DMS153 treated with DMSO at 0.1 percent for 48 hours (cell line): ENCODE results near the gene GLT1D1.

ENCODE experiments used
- DNase-seq: peaks from one replicate; lab custom pipeline; 2025; ENCODE audit not compliant: unreplicated experiment; lab: John Stamatoyannopoulos, UW

The GLT1D1 gene

GRCh38 chr12:128909653-128910052 is 56.4 kb downstream of the GLT1D1 start:
- DNase-seq = no peak

- no peak for DNase-seq
Measured at GRCh38 chr12:128910629-128911028, 57.4 kb downstream of the GLT1D1 start.

DNA sequence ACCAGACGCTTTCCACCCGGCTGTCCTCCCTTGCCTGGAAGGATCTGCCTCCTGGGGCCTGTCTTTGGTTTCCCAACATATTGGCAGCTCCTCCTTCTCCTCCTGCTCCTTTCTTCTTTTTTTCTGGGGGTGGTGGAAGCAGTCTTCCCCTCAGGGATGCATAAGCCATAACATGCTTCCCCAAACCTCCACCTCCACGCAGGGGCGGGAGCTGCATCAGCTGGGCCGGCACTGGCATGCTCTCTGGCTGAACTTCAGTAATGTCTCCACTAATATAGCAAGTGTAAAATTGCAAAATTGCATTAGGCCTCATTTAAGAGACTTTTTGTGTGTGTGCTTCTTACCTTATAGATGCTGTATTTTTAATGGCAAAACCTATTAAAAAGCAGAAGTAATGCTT is 58.6 kb downstream of the GLT1D1 start:
- no peak for DNase-seq

- DNase-seq = no peak
Measured at GRCh38 chr12:128914908-128915563, 61.8 kb downstream of the GLT1D1 start.

GRCh38 chr12:128916425-128916824 is 63.1 kb downstream of the GLT1D1 start:
- DNase-seq = no peak

GRCh38 chr12:128918481-128919260 is 65.4 kb downstream of the GLT1D1 start:
- no peak for DNase-seq

DNA sequence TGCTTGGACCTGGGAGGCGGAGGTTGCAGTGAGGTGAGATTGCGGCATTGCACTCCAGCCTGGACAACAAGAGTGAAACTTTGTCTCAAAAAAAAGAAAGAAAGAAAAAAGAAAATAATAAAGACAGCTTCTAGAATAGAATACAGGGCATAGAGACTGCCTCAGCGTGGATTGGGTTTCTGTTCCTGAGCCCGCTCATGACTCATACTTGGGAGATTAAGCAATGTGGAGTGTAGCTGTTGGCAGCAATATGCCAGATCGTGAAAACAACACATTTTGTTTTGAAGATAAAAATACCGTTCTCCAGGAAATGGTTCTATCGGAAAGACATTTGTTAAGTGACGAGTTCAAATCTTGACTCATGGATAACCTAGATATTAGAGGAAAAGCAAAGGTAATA is 67.2 kb downstream of the GLT1D1 start:
- no peak for DNase-seq

DNA sequence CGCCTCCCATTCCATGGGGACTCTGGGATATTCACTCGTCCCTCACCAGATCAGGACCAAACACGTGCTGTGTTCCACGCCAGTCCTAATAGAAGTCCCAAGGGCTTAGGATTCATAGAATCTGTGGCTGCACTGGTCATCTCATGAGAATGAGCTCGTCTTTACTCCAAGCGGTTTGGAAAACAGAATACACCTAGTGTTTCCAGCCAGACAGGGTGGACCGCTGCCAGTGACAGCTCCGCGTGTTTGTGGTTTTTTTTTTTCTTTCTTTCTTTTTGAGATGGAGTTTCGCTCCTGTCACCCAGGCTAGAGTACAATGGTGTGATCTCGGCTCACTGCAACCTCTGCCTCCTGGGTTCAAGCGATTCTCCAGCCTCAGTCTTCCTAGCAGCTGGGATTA is 75.1 kb downstream of the GLT1D1 start:
- DNase-seq = no peak

DNA sequence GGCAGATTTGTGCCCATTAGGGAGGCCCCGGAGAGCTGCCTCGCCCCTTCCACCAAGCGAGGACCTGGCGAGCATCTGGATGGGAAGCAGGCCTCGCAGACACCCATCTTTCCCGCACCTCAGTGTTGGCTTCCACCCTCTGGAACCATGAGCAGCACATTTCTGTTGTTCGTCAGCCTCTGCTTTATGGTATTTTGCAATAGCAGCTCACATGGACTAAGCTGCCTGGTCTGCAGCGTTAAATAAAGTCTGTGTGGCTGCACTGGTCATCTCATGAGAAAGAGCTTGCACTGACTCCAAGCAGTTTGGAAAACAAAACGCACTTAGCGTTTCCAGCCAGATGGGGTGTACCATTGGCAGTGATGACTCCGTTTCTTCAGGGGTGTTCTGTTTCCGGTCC is 75.8 kb downstream of the GLT1D1 start:
- DNase-seq = no peak

- DNase-seq = no peak
Measured at GRCh38 chr12:128930606-128931005, 77.3 kb downstream of the GLT1D1 start.

DNA sequence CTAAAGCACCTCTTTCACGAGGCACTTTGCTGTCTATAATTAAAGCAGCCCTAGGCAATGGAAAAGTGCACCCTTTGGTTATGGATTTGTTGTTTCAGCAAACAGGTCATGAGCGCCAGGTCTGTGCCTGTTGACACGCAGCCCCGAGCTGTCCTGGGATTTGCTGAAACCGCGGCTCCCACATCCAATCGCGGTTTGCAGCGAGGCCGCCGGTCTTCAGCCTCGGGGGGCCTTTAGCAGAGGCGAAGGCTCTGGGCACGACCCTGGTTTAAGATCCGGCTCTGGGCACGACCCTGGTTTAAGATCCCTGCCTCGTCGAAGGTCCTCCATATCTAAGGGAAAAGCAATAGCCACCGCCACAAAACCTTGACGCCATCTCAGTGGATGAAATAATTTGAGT is 79.2 kb downstream of the GLT1D1 start:
- DNase-seq = no peak

DNA sequence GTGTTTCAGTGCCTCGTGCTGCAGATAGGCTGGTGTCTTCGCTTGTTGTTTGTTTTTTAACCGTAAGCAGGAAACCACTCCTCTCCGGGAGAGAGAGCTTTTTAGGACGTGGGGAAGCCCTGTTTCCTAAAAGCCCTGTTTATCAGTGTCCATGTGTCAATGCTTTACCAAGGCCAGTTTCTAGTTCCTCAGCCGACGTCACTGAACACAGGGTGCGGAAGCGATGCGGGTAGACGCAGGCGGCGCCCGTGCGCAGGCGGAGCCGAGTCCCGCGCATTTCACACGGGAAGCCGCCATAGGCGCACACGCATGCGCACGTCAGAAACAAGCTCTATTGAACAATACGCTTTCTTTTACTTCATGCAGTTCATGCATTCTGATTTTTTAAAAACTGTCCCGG is 79.8 kb downstream of the GLT1D1 start:
- DNase-seq = no peak

GRCh38 chr12:128933926-128934325 is 80.6 kb downstream of the GLT1D1 start:
- DNase-seq = no peak

DNA sequence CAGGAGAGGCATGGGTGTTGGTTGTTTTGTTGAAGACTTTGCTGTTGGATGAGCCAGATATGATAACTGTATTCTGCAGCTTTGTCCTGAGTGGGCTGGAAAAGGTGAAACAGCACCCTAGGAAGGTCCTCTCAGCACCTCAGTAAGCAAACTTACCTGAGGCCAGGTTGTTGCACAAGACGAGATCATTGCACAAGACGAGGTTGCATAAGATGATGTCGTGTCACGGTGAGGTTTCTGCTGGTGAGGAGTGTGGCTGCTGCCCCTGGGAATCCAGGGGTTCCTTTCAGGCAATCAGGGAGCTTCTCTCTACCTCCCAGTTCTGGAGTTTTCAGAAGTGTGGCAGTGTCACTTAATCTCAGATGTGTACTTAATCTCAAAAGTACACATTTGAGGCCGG is 85.6 kb downstream of the GLT1D1 start:
- no peak for DNase-seq

DNA sequence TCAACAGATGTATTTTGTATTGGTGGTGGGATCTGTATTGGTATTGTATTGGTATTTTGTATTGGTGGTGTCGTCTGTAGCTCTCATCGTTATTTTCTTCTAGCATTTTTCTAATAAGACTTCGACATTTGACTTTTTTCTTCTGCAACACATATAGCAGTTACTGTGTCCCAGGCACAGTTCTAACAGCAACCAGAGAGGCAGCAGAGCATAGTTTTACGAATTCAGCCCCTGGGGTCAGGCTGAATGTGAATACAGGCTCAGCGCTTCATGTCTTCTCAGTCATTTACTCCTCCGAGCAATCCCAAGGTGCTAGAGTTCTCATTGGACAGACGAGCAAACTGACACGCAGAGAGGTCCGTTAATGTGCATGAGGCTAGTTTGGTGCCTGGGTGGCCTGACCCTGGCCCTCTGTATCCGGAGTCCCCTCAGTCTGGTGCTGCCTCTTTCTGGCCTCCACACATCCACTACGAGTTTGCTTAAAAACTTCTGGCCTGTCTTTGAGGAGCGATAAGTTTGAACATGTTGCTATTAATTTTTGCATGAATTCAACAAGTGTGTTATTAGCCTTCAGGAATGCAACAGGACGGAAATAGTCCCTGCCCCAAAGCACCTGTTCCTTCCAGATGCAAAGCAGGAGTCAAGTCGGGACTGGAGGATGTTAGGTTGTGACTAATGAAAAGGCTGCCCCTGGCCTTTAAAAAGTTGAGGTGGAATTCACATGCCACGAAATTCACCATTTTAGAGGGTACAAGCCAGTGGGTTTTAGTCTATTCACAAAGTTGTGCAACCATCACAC is 87.0 kb downstream of the GLT1D1 start:
- DNase-seq = no peak

GRCh38 chr12:128940974-128941373 is 87.7 kb downstream of the GLT1D1 start:
- no peak for DNase-seq

- peak; percentile 58 for DNase-seq
Measured at GRCh38 chr12:128942960-128943477, 89.7 kb downstream of the GLT1D1 start.

GRCh38 chr12:128944956-128945355 is 91.7 kb downstream of the GLT1D1 start:
- DNase-seq = no peak

DNA sequence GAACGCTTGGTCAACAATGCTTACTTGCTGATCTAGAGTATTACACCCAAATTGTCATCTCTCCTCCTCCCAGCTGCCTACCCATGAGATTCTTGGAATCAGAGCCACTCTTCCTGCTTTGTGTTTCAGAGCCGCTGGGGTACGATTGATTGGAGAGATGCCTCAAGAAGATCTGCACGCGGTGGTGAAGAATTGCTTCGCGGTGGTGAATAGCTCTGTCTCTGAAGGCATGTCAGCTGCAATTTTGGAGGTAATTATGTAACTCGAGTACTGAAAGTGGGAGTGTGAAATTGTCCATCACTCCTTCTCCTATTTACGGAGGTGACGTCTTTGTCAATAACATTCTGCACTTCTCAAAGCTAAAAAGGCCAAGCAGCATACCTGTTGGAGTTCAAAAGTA is 93.9 kb downstream of the GLT1D1 start:
- no peak for DNase-seq

- DNase-seq = no peak
Measured at GRCh38 chr12:128949086-128949485, 95.8 kb downstream of the GLT1D1 start.

DNA sequence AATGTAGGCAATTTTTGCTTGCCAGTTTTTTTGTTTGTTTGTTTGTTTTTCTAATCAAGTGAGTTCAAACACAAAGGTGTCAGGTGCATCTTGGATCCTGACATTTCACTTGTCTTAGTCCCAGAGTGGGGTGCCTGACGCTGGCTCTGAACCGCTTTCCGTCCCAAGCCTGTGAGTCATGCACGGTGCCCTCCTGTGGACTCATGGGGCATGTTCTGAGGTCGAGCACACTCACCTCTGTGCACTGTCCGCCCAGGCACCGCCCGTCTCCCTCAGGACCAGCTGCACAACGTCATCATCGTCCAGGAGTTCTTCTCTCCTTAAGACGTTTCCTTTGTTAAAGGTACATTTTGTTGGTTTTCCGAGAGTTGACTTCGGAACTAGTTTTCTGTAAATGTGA is 98.2 kb downstream of the GLT1D1 start:
- no peak for DNase-seq

GRCh38 chr12:128956755-128957154 is 103.5 kb downstream of the GLT1D1 start:
- no peak for DNase-seq
